HG03060 (cell line): ENCODE measurements around the gene RPS6KA5.
"Not testable (repeated sequence)": the region's sequence is repeated elsewhere in the genome, so short reads cannot be mapped to it uniquely, and the experiment has no call there.

Experiments
- ATAC-seq: cut with Tn5 transposase; IDR thresholded peaks from one replicate; pipeline ENCODE4 v1.9.1; 2021; ENCODE audit warnings: low read depth, moderate number of reproducible peaks; ENCODE audit not compliant: unreplicated experiment

Gene RPS6KA5

GRCh38 chr14:90842726-90843125, 217.7 kb downstream of the RPS6KA5 start:
- ATAC-seq: no peak

- ATAC-seq: not testable (repeated sequence)
Measured at GRCh38 chr14:90840667-90841066, 219.8 kb downstream of the RPS6KA5 start.

- ATAC-seq: no peak
Measured at GRCh38 chr14:90839889-90840266, 220.6 kb downstream of the RPS6KA5 start.

GRCh38 chr14:90839024-90839888, 221.2 kb downstream of the RPS6KA5 start:
- no peak for ATAC-seq

GRCh38 chr14:90838531-90838930, 221.9 kb downstream of the RPS6KA5 start:
- not testable (repeated sequence) for ATAC-seq

- ATAC-seq: no peak
Measured at GRCh38 chr14:90837355-90837754, 223.1 kb downstream of the RPS6KA5 start.

GRCh38 chr14:90836692-90837063, 223.8 kb downstream of the RPS6KA5 start:
- ATAC-seq: no peak

- ATAC-seq: no peak
Measured at GRCh38 chr14:90831821-90832220, 228.6 kb downstream of the RPS6KA5 start.

- no peak for ATAC-seq
Measured at GRCh38 chr14:90830931-90831701, 229.3 kb downstream of the RPS6KA5 start.

GRCh38 chr14:90829677-90830076, 230.8 kb downstream of the RPS6KA5 start:
- ATAC-seq: no peak

GRCh38 chr14:90828642-90829487, 231.6 kb downstream of the RPS6KA5 start:
- peak; percentile 50 for ATAC-seq

- peak; percentile 92 for ATAC-seq
Measured at GRCh38 chr14:90827919-90828610, 232.4 kb downstream of the RPS6KA5 start.

- ATAC-seq: not testable (repeated sequence)
Measured at GRCh38 chr14:90823542-90823941, 236.9 kb downstream of the RPS6KA5 start.

- peak; percentile 55 for ATAC-seq
Measured at GRCh38 chr14:90820958-90821357, 239.5 kb downstream of the RPS6KA5 start.

- ATAC-seq: no peak
Measured at GRCh38 chr14:90819734-90820393, 240.6 kb downstream of the RPS6KA5 start.

- ATAC-seq: no peak
Measured at GRCh38 chr14:90818715-90819114, 241.7 kb downstream of the RPS6KA5 start.

- no peak for ATAC-seq
Measured at GRCh38 chr14:90816681-90817436, 243.6 kb downstream of the RPS6KA5 start.

- ATAC-seq: no peak
Measured at GRCh38 chr14:90815822-90816662, 244.4 kb downstream of the RPS6KA5 start, which contains the start of gene TTC7B. TSS of gene TTC7B (minus strand) at chr14:90816430. CDS start at chr14:90816295, 135 bp downstream.
